Placental pericyte (primary cell): ENCODE measurements around the gene LSS. TPM values are rescaled to one million over a fixed set of nuclear protein-coding genes. Genes with fewer than 3 reads are reported as not detected.

ENCODE experiments used
- total RNA-seq: library from RNA; depleted of rRNA; stranded (reverse); fragments of >200 nt; gene quantifications from 2 replicates; pipeline ENCODE4 v1.2.3, GENCODE V29; 2012

LSS gene
- 115 and 261 TPM in 2 replicates for total RNA-seq

DNA sequence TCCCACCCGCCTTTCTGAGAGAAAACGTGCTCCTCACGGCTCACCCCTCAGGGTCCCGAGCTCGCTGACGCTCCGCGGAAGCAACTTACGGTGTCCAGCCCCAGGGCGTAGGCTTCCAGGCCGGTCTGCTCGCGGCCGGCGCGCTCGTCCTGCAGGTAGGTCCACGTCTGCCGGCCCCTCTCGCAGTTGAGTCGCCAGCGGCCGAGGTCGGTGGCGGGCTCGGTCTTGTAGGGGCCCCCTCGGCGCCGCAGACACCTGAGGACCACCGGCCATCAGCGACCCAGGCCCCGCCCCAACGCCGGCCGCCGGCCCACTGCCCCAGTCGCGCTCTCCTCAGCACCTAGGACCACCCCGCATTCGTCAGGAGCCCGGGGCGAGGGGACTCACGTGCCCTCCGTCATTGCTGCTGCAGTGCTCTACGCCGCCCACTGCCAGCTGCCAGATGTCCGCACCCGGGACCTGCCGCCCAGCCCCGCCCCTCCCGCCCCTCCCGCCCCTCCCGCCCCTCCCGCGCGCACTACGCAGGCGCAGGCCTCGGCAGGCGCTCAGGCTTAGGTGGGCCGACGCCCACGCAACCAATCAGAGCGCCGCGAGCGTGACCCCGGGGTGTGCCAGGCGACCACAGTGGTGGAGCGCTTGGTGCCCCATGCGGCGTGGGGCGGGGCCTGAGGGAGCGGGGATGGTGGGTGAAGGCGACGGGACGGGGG, at the start of gene LSS:
LSS (minus strand) TSS at position 430 of the 707 bp plus-strand sequence; CDS start at position 401, 29 bp downstream.

DNA sequence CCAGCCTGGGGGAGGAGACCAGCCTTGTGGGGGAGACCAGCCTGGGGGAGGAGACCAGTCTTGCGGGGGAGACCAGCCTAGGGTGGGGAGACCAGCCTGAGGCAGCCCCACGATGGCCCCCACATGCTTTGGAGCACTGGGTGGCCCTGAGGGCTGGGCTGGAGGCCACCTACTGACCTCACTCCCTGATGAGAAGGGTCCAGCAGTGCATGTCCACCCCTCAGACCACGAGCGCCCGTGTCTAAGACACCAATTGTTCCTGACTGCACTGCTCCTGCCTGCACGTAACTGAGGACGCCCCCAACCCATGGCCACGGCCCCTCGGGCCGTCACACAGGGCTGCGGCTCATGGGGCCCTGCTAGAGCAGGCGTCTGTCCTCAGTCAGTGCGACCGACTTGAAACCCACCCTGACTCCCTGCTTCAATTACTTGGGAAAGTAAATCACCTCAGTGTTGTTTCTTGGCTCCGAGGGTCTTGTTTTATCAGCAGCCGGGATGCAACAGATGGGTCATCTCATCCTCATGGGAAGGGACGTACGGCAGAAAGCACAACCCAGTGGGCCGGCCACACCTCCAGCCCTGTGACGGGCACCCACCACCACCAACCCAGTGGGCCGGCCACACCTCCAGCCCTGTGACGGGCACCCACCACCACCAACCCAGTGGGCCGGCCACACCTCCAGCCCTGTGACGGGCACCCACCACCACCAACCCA, 44.5 kb downstream of the LSS start, which contains the start of gene SPATC1L:
SPATC1L (minus strand) TSS at position 550 of the 715 bp plus-strand sequence. CDS start 1,643 bp downstream, outside the sequence.

DNA sequence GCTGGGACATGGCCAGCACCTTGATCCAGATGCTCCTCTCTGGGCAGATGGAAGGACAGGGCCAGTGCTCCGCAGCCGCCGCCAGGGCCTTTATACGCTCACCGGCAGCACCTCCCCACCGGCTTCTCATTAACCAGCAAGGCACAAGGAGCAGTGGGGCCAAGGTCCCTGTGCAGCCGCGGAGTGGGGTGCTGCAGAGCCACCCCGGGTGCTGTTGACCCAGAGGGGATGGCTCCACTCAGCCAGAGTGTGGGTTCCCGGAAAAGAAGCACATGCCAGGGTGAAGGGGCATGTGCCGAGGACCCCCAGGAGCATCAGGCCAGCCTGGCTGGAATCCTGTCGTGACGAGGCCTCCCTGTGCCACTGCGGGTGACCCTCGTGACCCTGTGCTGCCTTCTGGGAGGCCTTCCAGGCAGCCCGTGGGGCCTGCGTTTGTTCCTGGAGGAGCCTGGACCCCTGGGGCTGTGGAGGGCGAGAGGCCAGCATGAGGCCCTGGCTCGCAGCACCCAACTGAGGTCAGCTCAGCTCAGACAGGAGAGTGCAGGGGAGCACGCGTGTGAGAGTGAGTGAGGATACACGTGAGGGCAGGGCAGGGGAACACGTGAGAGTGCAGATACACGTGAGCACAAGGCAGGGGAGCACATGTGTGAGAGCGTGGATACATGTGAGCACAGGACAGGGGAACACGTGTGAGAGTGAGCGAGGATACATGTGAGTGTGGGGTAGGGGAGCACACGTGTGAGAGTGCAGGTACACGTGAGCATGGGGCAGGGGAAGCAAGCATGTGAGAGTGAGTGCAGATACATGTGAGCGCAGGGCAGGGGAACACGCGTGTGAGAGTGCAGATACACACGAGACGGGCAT, 72.8 kb downstream of the LSS start, which contains the start of gene FTCD:
FTCD (minus strand) TSS at position 66 of the 864 bp plus-strand sequence; CDS start at position 10, 56 bp downstream.

Other genes starting within 250 kb of the LSS start
- gene COL6A1, start 247.0 kb downstream of the LSS start, total RNA-seq, result 1,721 and 2,096 TPM in 2 replicates
- gene COL6A2, start 130.7 kb downstream of the LSS start, total RNA-seq, result 1,586 and 1,646 TPM in 2 replicates
- gene FTCD, start 73.2 kb downstream of the LSS start, total RNA-seq, result not detected in 2 replicates
- 5.3 and 9.2 TPM in 2 replicates for gene SPATC1L, start 44.3 kb downstream of the LSS start, total RNA-seq
- gene MCM3AP, start 56.8 kb upstream of the LSS start, total RNA-seq, result 90.9 and 104 TPM in 2 replicates
- 7.6 and 7.9 TPM in 2 replicates for gene YBEY, start 57.6 kb upstream of the LSS start, total RNA-seq
- gene C21orf58, start 95.1 kb upstream of the LSS start, total RNA-seq, result 0.88 and 11.2 TPM in 2 replicates
- 12.3 and 35.5 TPM in 2 replicates for gene PCNT, start 95.4 kb upstream of the LSS start, total RNA-seq
- gene DIP2A, start 230.1 kb upstream of the LSS start, total RNA-seq, result 21.9 and 35.6 TPM in 2 replicates